T47D (cell line): ENCODE data around the gene ZNF117.
A peak's percentile ranks its signal among the peaks of the same experiment; 100 is the strongest.
"Not testable (repeated sequence)": the region's sequence is repeated elsewhere in the genome, so short reads cannot be mapped to it uniquely, and the experiment has no call there.

Experiments
- DNase-seq, 2 experiments: peaks; one replicate each; pipeline versions ENCODE4 v3.0.0 to v3.0.0-alpha.2; 2011 to 2012; ENCODE audit warnings: low read depth in 1 of 2, low spot score in 1 of 2
- JUND ChIP-seq: IDR thresholded peaks from 2 replicates; pipeline ENCODE4 v1.6.1; 2012; ENCODE audit warnings: low read depth
- in situ Hi-C: cut with HindIII; loops from 2 replicates; pipeline ENCODE4 v1.10.0; 2016; ENCODE audit warnings: low sequenced_read_pairs, low pct_unique_long_range_greater_than_20kb

Gene ZNF117

GRCh38 chr7:64990936-64991335, at the start of gene ZNF117:
Gene ZNF117, minus strand, starts transcription at chr7:64991036.
- DNase-seq = no peak
- no peak for TF ChIP-seq JUND
- in situ Hi-C loops = no loop called here

GRCh38 chr7:65038767-65039166, 47.9 kb upstream of the ZNF117 start:
- DNase-seq = peak in 1 of 2 experiments; percentile 54
- in situ Hi-C loops = not testable (repeated sequence)

GRCh38 chr7:65037740-65038688, 47.2 kb upstream of the ZNF117 start:
- peak; percentile 64 to 98 for DNase-seq
- in situ Hi-C loops = no loop called here
- TF ChIP-seq JUND = no peak

GRCh38 chr7:65036526-65036925, 45.7 kb upstream of the ZNF117 start:
- DNase-seq, in situ Hi-C loops: not testable (repeated sequence)

- DNase-seq, in situ Hi-C loops: not testable (repeated sequence)
Measured at GRCh38 chr7:65035469-65035868, 44.6 kb upstream of the ZNF117 start.

- DNase-seq, in situ Hi-C loops: not testable (repeated sequence)
Measured at GRCh38 chr7:65034120-65034782, 43.4 kb upstream of the ZNF117 start.

GRCh38 chr7:65033391-65033790, 42.6 kb upstream of the ZNF117 start:
- in situ Hi-C loops, DNase-seq: not testable (repeated sequence)

GRCh38 chr7:65025023-65025422, 34.2 kb upstream of the ZNF117 start:
- DNase-seq, in situ Hi-C loops: not testable (repeated sequence)

- in situ Hi-C loops, DNase-seq: not testable (repeated sequence)
Measured at GRCh38 chr7:65020978-65021377, 30.1 kb upstream of the ZNF117 start.

- in situ Hi-C loops, DNase-seq: not testable (repeated sequence)
Measured at GRCh38 chr7:65009881-65010280, 19.0 kb upstream of the ZNF117 start.

GRCh38 chr7:65009394-65009793, 18.6 kb upstream of the ZNF117 start:
- in situ Hi-C loops, DNase-seq: not testable (repeated sequence)

- in situ Hi-C loops, DNase-seq: not testable (repeated sequence)
Measured at GRCh38 chr7:65007036-65007435, 16.2 kb upstream of the ZNF117 start.

GRCh38 chr7:65006094-65006992, 15.5 kb upstream of the ZNF117 start, which contains the start of gene ERV3-1:
Gene ERV3-1, minus strand, starts transcription at chr7:65006687. Its CDS starts 13,661 bp downstream, at chr7:64993026.
- in situ Hi-C loops = no loop called here
- no peak for TF ChIP-seq JUND

More at GRCh38 chr7:65006094-65006992, 15.5 kb upstream of the ZNF117 start, which contains the start of gene ERV3-1:
- peak; percentile 95 to 99 for DNase-seq
